Measurements from ENCODE around the gene DNAAF3.

Gene DNAAF3

DNA sequence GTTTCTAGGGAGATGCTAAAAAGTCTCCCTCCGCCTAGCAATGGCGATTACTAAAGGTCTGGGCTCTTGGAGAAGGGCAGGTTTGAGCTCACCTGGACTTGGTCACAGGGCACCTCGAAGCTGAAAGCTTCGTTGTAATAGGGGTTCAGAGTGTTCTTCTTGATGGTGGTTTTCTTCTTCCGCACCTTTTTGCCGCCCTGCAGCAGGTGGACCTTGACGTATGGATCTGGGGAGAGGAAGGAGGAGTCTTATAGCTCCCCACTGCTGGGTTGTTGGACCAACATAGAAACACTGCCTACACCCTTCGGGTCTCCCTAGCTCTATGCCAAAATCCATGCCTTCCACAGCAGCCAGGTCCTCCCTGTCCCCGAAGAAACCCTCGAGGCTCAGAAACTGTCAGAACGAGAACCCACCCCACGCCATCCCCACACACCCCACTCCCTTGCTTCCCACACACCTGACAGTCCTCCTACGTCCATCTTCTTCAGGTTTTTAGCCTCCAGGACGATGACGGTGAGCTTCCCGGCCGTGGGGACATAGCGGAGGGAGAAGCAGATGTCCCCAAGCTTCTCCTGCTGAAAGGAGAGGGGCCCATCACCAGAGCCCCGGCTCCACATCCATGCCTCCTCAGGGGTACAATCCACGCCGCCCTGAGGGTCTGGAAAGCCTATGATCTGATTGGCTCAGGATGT is 8.2 kb upstream of the DNAAF3 start:
- Histone ChIP-seq H3K9me3 (ENCODE audit: insufficient read depth, low read length, severe bottlenecking) (no peaks in the 10 kb centered on the region), H3K27ac (ENCODE audit: low read length) (no peak overlapping the region), H3K4me1 (ENCODE audit: insufficient read depth, low read length) (peaks cover 17% of the 10 kb centered on the region), H3K4me3 (ENCODE audit: low read depth in 1 of 2, low read length in 2 of 2) (no peak overlapping the region), H3K36me3 (ENCODE audit: insufficient read depth, low read length) (no peaks in the 10 kb centered on the region), H4K20me1 (ENCODE audit: insufficient read depth, low read length) (peaks cover 5% of the 10 kb centered on the region), H3K4me2 (ENCODE audit: insufficient read depth, low read length) (no peak overlapping the region), H3K9ac (ENCODE audit: low read depth, low read length) (no peak overlapping the region), H3K79me2 (ENCODE audit: insufficient read depth, low read length) (no peaks in the 10 kb centered on the region), H2AFZ (ENCODE audit: low read depth, low read length) (no peak overlapping the region), H3K27me3 (ENCODE audit: insufficient read depth, low read length, poor library complexity) (peaks cover 7% of the 10 kb centered on the region)
- no peak for TF ChIP-seq EZH2 (IDR thresholded peaks at IDR 0.05; ENCODE audit: borderline replicate concordance, low read depth, low read length, severe bottlenecking)
- TF ChIP-seq, protein P1, sequence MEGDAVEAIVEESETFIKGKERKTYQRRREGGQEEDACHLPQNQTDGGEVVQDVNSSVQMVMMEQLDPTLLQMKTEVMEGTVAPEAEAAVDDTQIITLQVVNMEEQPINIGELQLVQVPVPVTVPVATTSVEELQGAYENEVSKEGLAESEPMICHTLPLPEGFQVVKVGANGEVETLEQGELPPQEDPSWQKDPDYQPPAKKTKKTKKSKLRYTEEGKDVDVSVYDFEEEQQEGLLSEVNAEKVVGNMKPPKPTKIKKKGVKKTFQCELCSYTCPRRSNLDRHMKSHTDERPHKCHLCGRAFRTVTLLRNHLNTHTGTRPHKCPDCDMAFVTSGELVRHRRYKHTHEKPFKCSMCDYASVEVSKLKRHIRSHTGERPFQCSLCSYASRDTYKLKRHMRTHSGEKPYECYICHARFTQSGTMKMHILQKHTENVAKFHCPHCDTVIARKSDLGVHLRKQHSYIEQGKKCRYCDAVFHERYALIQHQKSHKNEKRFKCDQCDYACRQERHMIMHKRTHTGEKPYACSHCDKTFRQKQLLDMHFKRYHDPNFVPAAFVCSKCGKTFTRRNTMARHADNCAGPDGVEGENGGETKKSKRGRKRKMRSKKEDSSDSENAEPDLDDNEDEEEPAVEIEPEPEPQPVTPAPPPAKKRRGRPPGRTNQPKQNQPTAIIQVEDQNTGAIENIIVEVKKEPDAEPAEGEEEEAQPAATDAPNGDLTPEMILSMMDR (IDR thresholded peaks at IDR 0.05; ENCODE audit: borderline replicate concordance, extremely low read depth, low read length, poor library complexity, severe bottlenecking): no peak
- ATAC-seq (ENCODE audit: insufficient read depth, low read depth): no peak
- no peak for DNase-seq

DNA sequence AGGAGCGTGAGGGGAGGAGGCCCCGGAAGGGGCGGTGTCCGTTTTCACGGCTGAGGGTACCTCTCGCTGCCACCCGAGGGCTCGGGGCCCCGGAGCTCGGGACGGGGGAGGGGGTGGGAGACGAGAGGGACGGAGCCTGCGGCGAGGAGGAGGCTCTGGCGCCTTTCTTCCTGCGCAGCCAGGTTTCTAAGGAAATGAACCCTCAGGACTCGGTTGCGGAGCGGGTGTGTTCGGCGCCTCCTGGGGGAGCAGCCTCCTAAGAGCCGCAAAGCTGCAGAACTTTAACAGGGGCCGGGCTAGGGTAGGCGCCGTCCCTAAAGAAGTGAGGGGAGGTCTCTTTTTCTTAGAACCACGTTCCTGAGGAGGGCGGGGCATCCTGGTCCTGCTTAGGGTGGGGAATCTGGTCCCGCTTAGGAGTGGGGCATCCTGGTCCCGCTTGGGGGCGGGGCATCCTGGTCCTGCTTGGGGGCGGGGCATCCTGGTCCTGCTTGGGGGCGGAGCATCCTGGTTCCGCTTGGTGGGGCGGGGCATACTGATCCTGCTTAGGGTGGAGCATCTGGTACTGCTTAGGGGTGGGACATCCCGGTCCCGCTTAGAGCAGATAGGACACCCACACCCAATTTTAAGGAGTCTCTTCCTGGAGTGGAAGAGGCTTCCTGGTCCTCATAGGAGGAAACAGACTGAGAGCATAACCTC is 7.4 kb upstream of the DNAAF3 start:
- no peak for TF ChIP-seq EZH2 (IDR thresholded peaks at IDR 0.05; ENCODE audit: borderline replicate concordance, low read depth, low read length, severe bottlenecking)
- TF ChIP-seq, protein P1 (IDR thresholded peaks at IDR 0.05; ENCODE audit: borderline replicate concordance, extremely low read depth, low read length, poor library complexity, severe bottlenecking): no peak
- Histone ChIP-seq H3K36me3 (ENCODE audit: insufficient read depth, low read length) (no peaks in the 10 kb centered on the region), H3K4me1 (ENCODE audit: insufficient read depth, low read length) (peaks cover 10% of the 10 kb centered on the region), H3K27ac (ENCODE audit: low read length) (no peak overlapping the region), H3K9ac (ENCODE audit: low read depth, low read length) (no peak overlapping the region), H2AFZ (ENCODE audit: low read depth, low read length) (no peak overlapping the region), H3K79me2 (ENCODE audit: insufficient read depth, low read length) (no peaks in the 10 kb centered on the region), H3K4me3 (ENCODE audit: low read depth in 1 of 2, low read length in 2 of 2) (no peak overlapping the region), H3K4me2 (ENCODE audit: insufficient read depth, low read length) (peak overlapping the region; percentile 24), H3K27me3 (ENCODE audit: insufficient read depth, low read length, poor library complexity) (peaks cover 7% of the 10 kb centered on the region), H4K20me1 (ENCODE audit: insufficient read depth, low read length) (peaks cover 2% of the 10 kb centered on the region; the same call in 1 of the 2 replicates), H3K9me3 (ENCODE audit: insufficient read depth, low read length, severe bottlenecking) (no peaks in the 10 kb centered on the region)
- ATAC-seq (ENCODE audit: insufficient read depth, low read depth): peak; percentile 77; the same call in 2 of the 3 replicates
- peak; percentile 50 for DNase-seq

DNA sequence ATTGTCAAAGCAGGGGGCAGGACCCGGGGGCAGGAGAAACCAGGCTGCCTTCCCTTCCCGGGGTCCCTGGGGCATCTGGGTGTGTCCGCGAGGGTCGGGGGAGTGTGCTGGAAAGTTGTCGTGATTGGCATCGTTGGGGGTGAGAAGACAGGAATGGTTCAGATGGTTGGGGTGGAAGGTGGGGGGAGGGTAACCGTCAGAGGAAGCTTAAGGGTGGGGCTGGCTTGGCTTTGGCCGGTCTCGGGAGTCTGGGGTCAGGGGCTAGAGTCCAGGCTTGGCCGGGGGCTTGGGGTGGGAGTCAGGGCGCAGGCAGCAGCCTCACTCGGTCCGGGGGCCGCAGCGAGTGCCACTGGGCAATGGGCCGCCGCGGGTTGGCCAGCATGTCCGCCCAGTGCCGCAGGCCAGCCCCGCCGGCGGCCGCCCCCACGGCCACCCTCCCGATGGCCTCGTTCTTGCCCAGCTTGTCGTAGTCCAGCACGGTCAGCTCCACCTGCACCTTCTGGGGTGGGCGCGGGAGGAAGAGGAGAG is 6.8 kb upstream of the DNAAF3 start:
- H3K27ac ChIP-seq (ENCODE audit: low read length): no peak overlapping the region
- H3K36me3 ChIP-seq (ENCODE audit: insufficient read depth, low read length): no peaks in the 10 kb centered on the region
- DNase-seq: no peak
- no peak overlapping the region for H3K4me3 ChIP-seq (ENCODE audit: low read depth in 1 of 2, low read length in 2 of 2)
- H3K4me2 ChIP-seq (ENCODE audit: insufficient read depth, low read length): 0 out of 2 replicates have a peak overlapping the region, but pooled peaks have one; percentile 24
- 0 out of 2 replicates have a peak, but pooled peaks cover 2% of the 10 kb centered on the region for H4K20me1 ChIP-seq (ENCODE audit: insufficient read depth, low read length)
- TF ChIP-seq, protein P1 (IDR thresholded peaks at IDR 0.05; ENCODE audit: borderline replicate concordance, extremely low read depth, low read length, poor library complexity, severe bottlenecking): no peak
- no peak for TF ChIP-seq EZH2 (IDR thresholded peaks at IDR 0.05; ENCODE audit: borderline replicate concordance, low read depth, low read length, severe bottlenecking)
- no peak overlapping the region for H2AFZ ChIP-seq (ENCODE audit: low read depth, low read length)
- no peaks in the 10 kb centered on the region for H3K9me3 ChIP-seq (ENCODE audit: insufficient read depth, low read length, severe bottlenecking)
- H3K27me3 ChIP-seq (ENCODE audit: insufficient read depth, low read length, poor library complexity): peaks cover 7% of the 10 kb centered on the region
- no peaks in the 10 kb centered on the region for H3K79me2 ChIP-seq (ENCODE audit: insufficient read depth, low read length)
- no peak overlapping the region for H3K9ac ChIP-seq (ENCODE audit: low read depth, low read length)
- no peak for ATAC-seq (ENCODE audit: insufficient read depth, low read depth)
- H3K4me1 ChIP-seq (ENCODE audit: insufficient read depth, low read length): peaks cover 4% of the 10 kb centered on the region
